ENCODE measurements around the gene APCDD1L.

The APCDD1L gene

GRCh38 chr20:58554541-58554940 is 39.3 kb upstream of the APCDD1L start:
- TF ChIP-seq CTCF (IDR thresholded peaks at IDR 0.05), result no peak
- TF ChIP-seq ZFX (IDR thresholded peaks at IDR 0.05; ENCODE audit: borderline replicate concordance), result no peak
- H3K27ac ChIP-seq, result no peak overlapping the region

- TF ChIP-seq ZFX (IDR thresholded peaks at IDR 0.05; ENCODE audit: borderline replicate concordance) (no peak), CTCF (IDR thresholded peaks at IDR 0.05) (no peak)
- no peak overlapping the region for H3K27ac ChIP-seq
These were observed 38.6 kb upstream of the APCDD1L start for GRCh38 chr20:58553841-58554240.

DNA sequence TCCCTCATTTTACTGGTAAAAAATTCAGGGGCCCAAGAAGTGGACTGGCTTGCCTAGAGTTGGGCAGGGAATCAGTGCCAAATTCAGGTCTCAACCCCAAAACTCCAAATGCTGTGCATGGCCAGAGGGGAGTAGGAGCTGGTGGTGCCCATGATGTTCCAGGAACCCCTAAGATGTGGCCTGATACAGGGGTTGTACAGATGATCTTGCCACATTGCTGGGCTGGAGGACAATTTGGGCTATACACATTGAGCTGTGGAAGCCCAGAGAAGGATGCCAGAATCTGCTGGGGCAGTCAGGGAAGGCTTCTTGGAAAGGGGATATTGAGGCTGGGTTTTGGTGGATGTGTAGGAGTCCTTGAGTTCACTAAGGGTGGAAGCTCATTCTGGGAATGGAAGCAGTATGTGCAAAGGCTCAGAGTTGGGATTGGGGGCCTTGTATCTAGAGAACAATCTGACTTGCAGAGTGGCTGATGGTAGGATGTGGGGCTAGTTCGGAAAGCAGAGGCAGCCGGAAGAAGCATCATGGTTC is 38.0 kb upstream of the APCDD1L start:
- no peak overlapping the region for H3K27ac ChIP-seq
- TF ChIP-seq CTCF (IDR thresholded peaks at IDR 0.05), result no peak

- no peak overlapping the region for H3K27ac ChIP-seq
- no peak for TF ChIP-seq CTCF (IDR thresholded peaks at IDR 0.05)
- no peak for TF ChIP-seq ZFX (IDR thresholded peaks at IDR 0.05; ENCODE audit: borderline replicate concordance)
These were observed 37.3 kb upstream of the APCDD1L start for GRCh38 chr20:58552366-58552934.

DNA sequence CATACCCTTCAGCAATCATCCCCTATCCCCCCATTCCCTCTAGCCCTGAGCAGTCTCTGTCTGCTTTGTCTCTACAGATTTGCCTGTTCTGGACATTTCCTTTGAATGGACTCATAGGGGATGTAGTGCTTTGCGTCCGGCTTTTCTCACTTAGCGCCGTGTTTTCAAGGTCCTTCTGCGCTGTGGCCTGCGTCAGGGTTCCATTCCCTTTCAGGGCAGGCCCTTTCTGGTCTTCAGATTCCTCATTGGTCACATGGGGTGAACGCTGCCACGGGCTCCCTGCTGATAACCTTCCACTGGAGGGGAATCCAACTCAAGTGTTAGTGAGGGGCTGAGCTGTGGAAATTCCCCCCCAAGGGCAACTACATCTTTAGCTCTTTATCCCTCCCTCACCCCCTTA is 36.4 kb upstream of the APCDD1L start:
- no peak for TF ChIP-seq CTCF (IDR thresholded peaks at IDR 0.05)
- no peak for TF ChIP-seq ZFX (IDR thresholded peaks at IDR 0.05; ENCODE audit: borderline replicate concordance)
- H3K27ac ChIP-seq, result no peak overlapping the region

- no peak overlapping the region for H3K27ac ChIP-seq
- TF ChIP-seq CTCF (IDR thresholded peaks at IDR 0.05), result no peak
- TF ChIP-seq ZFX (IDR thresholded peaks at IDR 0.05; ENCODE audit: borderline replicate concordance), result no peak
These were observed 35.3 kb upstream of the APCDD1L start for GRCh38 chr20:58550275-58551059.

Data from 22Rv1 (cell line).